Activated naive CD4-positive, alpha-beta T cell treated with anti-CD3 and anti-CD28 coated beads, Interleukin-2, amount 10 ng/mL, durations not matched to agents 7 days and 5 days (primary cell): ENCODE measurements around the gene HRH2.
"Not testable (repeated sequence)": the region's sequence is repeated elsewhere in the genome, so short reads cannot be mapped to it uniquely, and the experiment has no call there.

Experiments used
- CTCF ChIA-PET: fragments of 350-600 bp; sonication (Branson Sonifier 250); formaldehyde crosslinking; loops from one replicate; lab custom pipeline; 2021; ENCODE audit warnings: antibody characterized with exemption; lab: Charles Lee
- DNase-seq: peaks from one replicate; pipeline ENCODE4 v3.0.0-alpha.2; 2020
- H3K27ac Mint-ChIP-seq: one replicate; pipeline ENCODE4 v1.8.0; 2021; ENCODE audit warnings: mild to moderate bottlenecking, moderate library complexity, mixed read lengths
- H3K27me3 Mint-ChIP-seq: one replicate; pipeline ENCODE4 v1.8.0; 2021; ENCODE audit warnings: mild to moderate bottlenecking, mixed read lengths
- H3K36me3 Mint-ChIP-seq: one replicate; pipeline ENCODE4 v1.8.0; 2021; ENCODE audit warnings: mixed read lengths
- H3K4me1 Mint-ChIP-seq: one replicate; pipeline ENCODE4 v1.8.0; 2021; ENCODE audit warnings: mixed read lengths
- H3K4me3 Mint-ChIP-seq: one replicate; pipeline ENCODE4 v1.8.0; 2021; ENCODE audit warnings: mild to moderate bottlenecking, moderate library complexity, mixed read lengths
- H3K9me3 Mint-ChIP-seq: one replicate; pipeline ENCODE4 v1.8.0; 2021; ENCODE audit warnings: mixed read lengths

Gene HRH2

GRCh38 chr5:175657593-175658271 is at the start of gene HRH2:
HRH2 (plus strand) TSS chr5:175658071; CDS start chr5:175683234, 25,163 bp downstream.
- peak; percentile 78 for DNase-seq
- peak within 1 kb of the TSS; percentile 82 for H3K27ac Mint-ChIP-seq
- CTCF ChIA-PET, result interaction anchor here (0.6 to 2.2 kb wide), 6 partner anchors 39 to 137 kb away, joined by 3 to 14 read pairs (median 4); no protein-coding TSS in a partner anchor

GRCh38 chr5:175609526-175609925 is 48.3 kb upstream of the HRH2 start:
- Mint-ChIP-seq H3K9me3 (peaks cover 5% of the 10 kb centered on the region), H3K4me1 (peaks cover 9% of the 10 kb centered on the region), H3K4me3 (no peak overlapping the region), H3K27ac (no peak overlapping the region), H3K36me3 (no peaks in the 10 kb centered on the region), H3K27me3 (peaks cover 66% of the 10 kb centered on the region)
- DNase-seq, result peak; percentile 36
- CTCF ChIA-PET, result interaction anchor here (1.2 kb wide), 1 partner anchor 9 kb away, joined by 3 read pairs; no protein-coding TSS in a partner anchor

More at GRCh38 chr5:175657593-175658271, at the start of gene HRH2:
- peaks cover 4% of the 10 kb centered on the region for H3K9me3 Mint-ChIP-seq
- no peaks in the 10 kb centered on the region for H3K27me3 Mint-ChIP-seq
- peak within 1 kb of the TSS; percentile 94 for H3K4me3 Mint-ChIP-seq
- H3K36me3 Mint-ChIP-seq, result peaks cover 38% of the 10 kb centered on the region
- peaks cover 91% of the 10 kb centered on the region for H3K4me1 Mint-ChIP-seq

GRCh38 chr5:175610381-175610780 is 47.5 kb upstream of the HRH2 start:
- Mint-ChIP-seq H3K27me3 (peaks cover 65% of the 10 kb centered on the region), H3K4me3 (no peak overlapping the region), H3K9me3 (peaks cover 5% of the 10 kb centered on the region), H3K36me3 (no peaks in the 10 kb centered on the region), H3K4me1 (peaks cover 10% of the 10 kb centered on the region), H3K27ac (no peak overlapping the region)
- no peak for DNase-seq
- CTCF ChIA-PET, result no interaction called here

GRCh38 chr5:175610898-175611297 is 47.0 kb upstream of the HRH2 start:
- Mint-ChIP-seq H3K9me3 (peaks cover 5% of the 10 kb centered on the region), H3K27me3 (peaks cover 61% of the 10 kb centered on the region), H3K4me1 (peaks cover 15% of the 10 kb centered on the region), H3K36me3 (no peaks in the 10 kb centered on the region), H3K27ac (no peak overlapping the region), H3K4me3 (no peak overlapping the region)
- no peak for DNase-seq
- CTCF ChIA-PET, result no interaction called here

GRCh38 chr5:175614223-175614815 is 43.6 kb upstream of the HRH2 start:
- H3K4me1 Mint-ChIP-seq, result peaks cover 17% of the 10 kb centered on the region
- H3K36me3 Mint-ChIP-seq, result no peaks in the 10 kb centered on the region
- DNase-seq, result no peak
- CTCF ChIA-PET, result no interaction called here
- peaks cover 44% of the 10 kb centered on the region for H3K27me3 Mint-ChIP-seq
- H3K27ac Mint-ChIP-seq, result no peak overlapping the region
- H3K9me3 Mint-ChIP-seq, result peaks cover 5% of the 10 kb centered on the region
- H3K4me3 Mint-ChIP-seq, result no peak overlapping the region

- CTCF ChIA-PET, result no interaction called here
- Mint-ChIP-seq H3K36me3 (no peaks in the 10 kb centered on the region), H3K27ac (no peak overlapping the region), H3K27me3 (peaks cover 39% of the 10 kb centered on the region), H3K4me1 (peaks cover 12% of the 10 kb centered on the region), H3K4me3 (no peak overlapping the region), H3K9me3 (peaks cover 5% of the 10 kb centered on the region)
- DNase-seq, result no peak
Measured at GRCh38 chr5:175614861-175615260, 43.0 kb upstream of the HRH2 start.

- Mint-ChIP-seq H3K36me3 (no peaks in the 10 kb centered on the region), H3K9me3 (peaks cover 6% of the 10 kb centered on the region), H3K27me3 (peaks cover 29% of the 10 kb centered on the region), H3K4me1 (peaks cover 12% of the 10 kb centered on the region), H3K4me3 (no peak overlapping the region), H3K27ac (no peak overlapping the region)
- CTCF ChIA-PET, result interaction anchor here (1.6 to 1.7 kb wide), 2 partner anchors 82 to 85 kb away, joined by 5 to 6 read pairs; no protein-coding TSS in a partner anchor
- no peak for DNase-seq
Measured at GRCh38 chr5:175616083-175616482, 41.8 kb upstream of the HRH2 start.

GRCh38 chr5:175616527-175616926 is 41.3 kb upstream of the HRH2 start:
- not testable (repeated sequence) for H3K9me3 Mint-ChIP-seq, H3K4me3 Mint-ChIP-seq, H3K36me3 Mint-ChIP-seq, H3K27ac Mint-ChIP-seq, DNase-seq
- CTCF ChIA-PET, result interaction anchor here (0.8 to 1.7 kb wide), 3 partner anchors 43 to 84 kb away, joined by 3 to 6 read pairs (median 5); no protein-coding TSS in a partner anchor
- peaks cover 25% of the 10 kb centered on the region for H3K27me3 Mint-ChIP-seq
- peaks cover 12% of the 10 kb centered on the region for H3K4me1 Mint-ChIP-seq

- Mint-ChIP-seq H3K27ac (no peak overlapping the region), H3K9me3 (peaks cover 10% of the 10 kb centered on the region), H3K4me1 (peaks cover 12% of the 10 kb centered on the region), H3K4me3 (no peak overlapping the region), H3K36me3 (no peaks in the 10 kb centered on the region), H3K27me3 (peaks cover 17% of the 10 kb centered on the region)
- peak; percentile 34 for DNase-seq
- CTCF ChIA-PET, result interaction anchor here (0.8 to 1.7 kb wide), 5 partner anchors 42 to 101 kb away, joined by 3 to 6 read pairs (median 5); no protein-coding TSS in a partner anchor
Measured at GRCh38 chr5:175617447-175617846, 40.4 kb upstream of the HRH2 start.

GRCh38 chr5:175620527-175620926 is 37.3 kb upstream of the HRH2 start:
- CTCF ChIA-PET, result no interaction called here
- H3K27me3 Mint-ChIP-seq, result peaks cover 9% of the 10 kb centered on the region
- H3K4me1 Mint-ChIP-seq, result peaks cover 10% of the 10 kb centered on the region
- H3K36me3 Mint-ChIP-seq, result peaks cover 2% of the 10 kb centered on the region
- no peak overlapping the region for H3K27ac Mint-ChIP-seq
- no peak overlapping the region for H3K4me3 Mint-ChIP-seq
- no peak for DNase-seq
- H3K9me3 Mint-ChIP-seq, result peaks cover 8% of the 10 kb centered on the region

- peaks cover 7% of the 10 kb centered on the region for H3K36me3 Mint-ChIP-seq
- peaks cover 4% of the 10 kb centered on the region for H3K4me1 Mint-ChIP-seq
- no peak for DNase-seq
- CTCF ChIA-PET, result no interaction called here
- H3K27me3 Mint-ChIP-seq, result peaks cover 13% of the 10 kb centered on the region
- no peak overlapping the region for H3K27ac Mint-ChIP-seq
- no peak overlapping the region for H3K4me3 Mint-ChIP-seq
- H3K9me3 Mint-ChIP-seq, result peaks cover 15% of the 10 kb centered on the region
Measured at GRCh38 chr5:175621971-175622370, 35.9 kb upstream of the HRH2 start.

GRCh38 chr5:175623088-175623487 is 34.8 kb upstream of the HRH2 start:
- Mint-ChIP-seq H3K9me3 (peaks cover 15% of the 10 kb centered on the region), H3K27ac (no peak overlapping the region), H3K27me3 (peaks cover 17% of the 10 kb centered on the region), H3K4me1 (no peaks in the 10 kb centered on the region), H3K36me3 (peaks cover 7% of the 10 kb centered on the region), H3K4me3 (no peak overlapping the region)
- CTCF ChIA-PET, result no interaction called here
- no peak for DNase-seq

- peaks cover 18% of the 10 kb centered on the region for H3K9me3 Mint-ChIP-seq
- H3K4me1 Mint-ChIP-seq, result no peaks in the 10 kb centered on the region
- no peak for DNase-seq
- H3K27me3 Mint-ChIP-seq, result peaks cover 21% of the 10 kb centered on the region
- H3K27ac Mint-ChIP-seq, result no peak overlapping the region
- no peak overlapping the region for H3K4me3 Mint-ChIP-seq
- H3K36me3 Mint-ChIP-seq, result peaks cover 7% of the 10 kb centered on the region
- CTCF ChIA-PET, result no interaction called here
Measured at GRCh38 chr5:175624316-175624715, 33.6 kb upstream of the HRH2 start.

GRCh38 chr5:175627005-175627404 is 30.9 kb upstream of the HRH2 start:
- H3K4me3 Mint-ChIP-seq, result no peak overlapping the region
- H3K36me3 Mint-ChIP-seq, result peaks cover 7% of the 10 kb centered on the region
- no peak for DNase-seq
- CTCF ChIA-PET, result no interaction called here
- H3K27me3 Mint-ChIP-seq, result peaks cover 21% of the 10 kb centered on the region
- no peaks in the 10 kb centered on the region for H3K4me1 Mint-ChIP-seq
- peaks cover 27% of the 10 kb centered on the region for H3K9me3 Mint-ChIP-seq
- no peak overlapping the region for H3K27ac Mint-ChIP-seq
